ENCODE data around the gene APOE. TPM values are rescaled to one million over a fixed set of nuclear protein-coding genes. Genes with fewer than 3 reads are reported as not detected.

The APOE gene
- total RNA-seq, 1 experiment from 2014 or later, result 9.4 TPM

GRCh38 chr19:44903216-44903601, 2.4 kb upstream of the APOE start:
- TF ChIP-seq, protein P1, sequence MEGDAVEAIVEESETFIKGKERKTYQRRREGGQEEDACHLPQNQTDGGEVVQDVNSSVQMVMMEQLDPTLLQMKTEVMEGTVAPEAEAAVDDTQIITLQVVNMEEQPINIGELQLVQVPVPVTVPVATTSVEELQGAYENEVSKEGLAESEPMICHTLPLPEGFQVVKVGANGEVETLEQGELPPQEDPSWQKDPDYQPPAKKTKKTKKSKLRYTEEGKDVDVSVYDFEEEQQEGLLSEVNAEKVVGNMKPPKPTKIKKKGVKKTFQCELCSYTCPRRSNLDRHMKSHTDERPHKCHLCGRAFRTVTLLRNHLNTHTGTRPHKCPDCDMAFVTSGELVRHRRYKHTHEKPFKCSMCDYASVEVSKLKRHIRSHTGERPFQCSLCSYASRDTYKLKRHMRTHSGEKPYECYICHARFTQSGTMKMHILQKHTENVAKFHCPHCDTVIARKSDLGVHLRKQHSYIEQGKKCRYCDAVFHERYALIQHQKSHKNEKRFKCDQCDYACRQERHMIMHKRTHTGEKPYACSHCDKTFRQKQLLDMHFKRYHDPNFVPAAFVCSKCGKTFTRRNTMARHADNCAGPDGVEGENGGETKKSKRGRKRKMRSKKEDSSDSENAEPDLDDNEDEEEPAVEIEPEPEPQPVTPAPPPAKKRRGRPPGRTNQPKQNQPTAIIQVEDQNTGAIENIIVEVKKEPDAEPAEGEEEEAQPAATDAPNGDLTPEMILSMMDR (conservative IDR thresholded peaks at IDR 0.05; ENCODE audit: low read depth, low read length), result no peak
- no peak for TF ChIP-seq EZH2 (IDR thresholded peaks at IDR 0.05; ENCODE audit: borderline replicate concordance, low read depth, low read length, poor library complexity, severe bottlenecking)
- ChIA-PET CTCF (interaction anchor here (0.7 kb wide), 1 partner anchor 435 kb away, joined by 3 read pairs; no protein-coding TSS in a partner anchor), POLR2A (ENCODE audit: low non-redundant PET) (no interaction called here)
- Histone ChIP-seq H3K9me3 (ENCODE audit: low read depth, low read length, poor library complexity, severe bottlenecking) (no peaks in the 10 kb centered on the region), H3K36me3 (ENCODE audit: insufficient read depth, low read length, poor library complexity, severe bottlenecking) (peaks cover 22% of the 10 kb centered on the region), H3K4me3 (ENCODE audit: low read depth, low read length, poor library complexity, severe bottlenecking) (no peak overlapping the region), H3K4me1 (ENCODE audit: insufficient read depth, low read length, poor library complexity, severe bottlenecking) (peaks cover 6% of the 10 kb centered on the region), H3K27ac (ENCODE audit: low read depth, low read length, poor library complexity, severe bottlenecking) (no peak overlapping the region), H3K27me3 (replicated peaks; ENCODE audit: insufficient read depth, low read depth, low read length, poor library complexity) (no peaks in the 10 kb centered on the region)
- DNase-seq (ENCODE audit: low spot score), result no peak
- TSS peak; percentile 92 for BruUV-seq (replicated peaks)
- intact Hi-C loops (cut with micrococcal nuclease; ENCODE audit: unreplicated experiment), result no loop called here

DNA sequence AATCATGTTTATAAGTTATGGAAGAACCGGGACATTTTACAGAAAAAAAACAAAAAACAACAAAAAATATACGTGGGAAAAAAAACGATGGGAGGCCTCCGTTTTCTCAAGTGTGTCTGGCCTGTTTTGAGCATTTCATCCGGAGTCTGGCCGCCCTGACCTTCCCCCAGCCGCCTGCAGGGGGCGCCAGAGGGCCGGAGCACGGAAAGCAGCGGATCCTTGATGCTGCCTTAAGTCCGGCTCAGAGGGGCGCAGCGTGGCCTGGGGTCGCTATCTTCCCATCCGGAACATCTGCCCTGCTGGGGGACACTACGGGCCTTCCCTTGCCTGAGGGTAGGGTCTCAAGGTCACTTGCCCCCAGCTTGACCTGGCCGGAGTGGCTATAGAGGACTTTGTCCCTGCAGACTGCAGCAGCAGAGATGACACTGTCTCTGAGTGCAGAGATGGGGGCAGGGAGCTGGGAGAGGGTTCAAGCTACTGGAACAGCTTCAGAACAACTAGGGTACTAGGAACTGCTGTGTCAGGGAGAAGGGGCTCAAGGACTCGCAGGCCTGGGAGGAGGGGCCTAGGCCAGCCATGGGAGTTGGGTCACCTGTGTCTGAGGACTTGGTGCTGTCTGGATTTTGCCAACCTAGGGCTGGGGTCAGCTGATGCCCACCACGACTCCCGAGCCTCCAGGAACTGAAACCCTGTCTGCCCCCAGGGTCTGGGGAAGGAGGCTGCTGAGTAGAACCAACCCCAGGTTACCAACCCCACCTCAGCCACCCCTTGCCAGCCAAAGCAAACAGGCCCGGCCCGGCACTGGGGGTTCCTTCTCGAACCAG, 1.8 kb upstream of the APOE start:
- no peak overlapping the region for H3K27ac ChIP-seq (ENCODE audit: low read depth, low read length, poor library complexity, severe bottlenecking)
- no TSS peak for BruUV-seq (replicated peaks)
- H3K4me1 ChIP-seq (ENCODE audit: insufficient read depth, low read length, poor library complexity, severe bottlenecking), result peaks cover 6% of the 10 kb centered on the region
- H3K4me3 ChIP-seq (ENCODE audit: low read depth, low read length, poor library complexity, severe bottlenecking), result no peak overlapping the region
- POLR2A ChIA-PET (ENCODE audit: low non-redundant PET), result no interaction called here
- CTCF ChIA-PET, result interaction anchor here (0.7 kb wide), 1 partner anchor 435 kb away, joined by 3 read pairs; no protein-coding TSS in a partner anchor
- no peaks in the 10 kb centered on the region for H3K9me3 ChIP-seq (ENCODE audit: low read depth, low read length, poor library complexity, severe bottlenecking)
- H3K36me3 ChIP-seq (ENCODE audit: insufficient read depth, low read length, poor library complexity, severe bottlenecking), result peaks cover 22% of the 10 kb centered on the region
- intact Hi-C loops (cut with micrococcal nuclease; ENCODE audit: unreplicated experiment), result loop anchor here (2.0 kb wide), 1 partner anchor 47 kb away; no protein-coding TSS in a partner anchor
- H3K27me3 ChIP-seq (replicated peaks; ENCODE audit: insufficient read depth, low read depth, low read length, poor library complexity), result no peaks in the 10 kb centered on the region
- DNase-seq (ENCODE audit: low spot score), result peak; percentile 65
- TF ChIP-seq, protein P1 (conservative IDR thresholded peaks at IDR 0.05; ENCODE audit: low read depth, low read length), result peak; percentile 97
- TF ChIP-seq EZH2 (IDR thresholded peaks at IDR 0.05; ENCODE audit: borderline replicate concordance, low read depth, low read length, poor library complexity, severe bottlenecking), result no peak

DNA sequence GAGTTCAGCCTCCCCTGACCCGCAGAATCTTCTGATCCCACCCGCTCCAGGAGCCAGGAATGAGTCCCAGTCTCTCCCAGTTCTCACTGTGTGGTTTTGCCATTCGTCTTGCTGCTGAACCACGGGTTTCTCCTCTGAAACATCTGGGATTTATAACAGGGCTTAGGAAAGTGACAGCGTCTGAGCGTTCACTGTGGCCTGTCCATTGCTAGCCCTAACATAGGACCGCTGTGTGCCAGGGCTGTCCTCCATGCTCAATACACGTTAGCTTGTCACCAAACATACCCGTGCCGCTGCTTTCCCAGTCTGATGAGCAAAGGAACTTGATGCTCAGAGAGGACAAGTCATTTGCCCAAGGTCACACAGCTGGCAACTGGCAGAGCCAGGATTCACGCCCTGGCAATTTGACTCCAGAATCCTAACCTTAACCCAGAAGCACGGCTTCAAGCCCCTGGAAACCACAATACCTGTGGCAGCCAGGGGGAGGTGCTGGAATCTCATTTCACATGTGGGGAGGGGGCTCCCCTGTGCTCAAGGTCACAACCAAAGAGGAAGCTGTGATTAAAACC, 1.1 kb upstream of the APOE start:
- Histone ChIP-seq H3K27me3 (replicated peaks; ENCODE audit: insufficient read depth, low read depth, low read length, poor library complexity) (no peaks in the 10 kb centered on the region), H3K36me3 (ENCODE audit: insufficient read depth, low read length, poor library complexity, severe bottlenecking) (peaks cover 22% of the 10 kb centered on the region), H3K9me3 (ENCODE audit: low read depth, low read length, poor library complexity, severe bottlenecking) (no peaks in the 10 kb centered on the region), H3K4me3 (ENCODE audit: low read depth, low read length, poor library complexity, severe bottlenecking) (no peak overlapping the region), H3K27ac (ENCODE audit: low read depth, low read length, poor library complexity, severe bottlenecking) (no peak overlapping the region), H3K4me1 (ENCODE audit: insufficient read depth, low read length, poor library complexity, severe bottlenecking) (peaks cover 6% of the 10 kb centered on the region)
- intact Hi-C loops (cut with micrococcal nuclease; ENCODE audit: unreplicated experiment), result loop anchor here (2.0 kb wide), 1 partner anchor 46 kb away; no protein-coding TSS in a partner anchor
- BruUV-seq (replicated peaks), result no TSS peak
- POLR2A ChIA-PET (ENCODE audit: low non-redundant PET), result no interaction called here
- DNase-seq (ENCODE audit: low spot score), result no peak
- CTCF ChIA-PET, result no interaction called here
- TF ChIP-seq, protein P1 (conservative IDR thresholded peaks at IDR 0.05; ENCODE audit: low read depth, low read length), result peak; percentile 44
- no peak for TF ChIP-seq EZH2 (IDR thresholded peaks at IDR 0.05; ENCODE audit: borderline replicate concordance, low read depth, low read length, poor library complexity, severe bottlenecking)

Data from A673 (cell line).